ENCODE results near the gene AZIN2.

DNA sequence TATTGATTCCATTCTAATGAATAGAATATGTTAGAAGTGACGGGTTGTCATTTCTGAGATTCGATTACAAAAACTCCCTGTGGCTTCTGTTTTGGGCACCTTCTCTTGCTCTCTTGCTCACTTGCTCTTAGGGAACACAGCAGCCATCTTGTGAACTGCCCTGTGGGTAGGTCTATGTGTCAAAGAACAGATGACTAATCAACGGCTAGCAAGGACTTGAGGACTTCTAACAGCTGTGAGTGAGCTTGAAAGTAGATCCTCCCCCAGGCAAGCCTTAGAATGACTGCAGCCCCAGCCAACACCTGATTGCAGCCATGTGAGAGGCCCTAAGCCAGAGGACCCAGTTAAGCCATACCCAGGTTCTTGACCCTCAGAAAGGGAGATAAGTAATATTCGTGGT is 49.3 kb downstream of the AZIN2 start:
- TF ChIP-seq, protein P1, sequence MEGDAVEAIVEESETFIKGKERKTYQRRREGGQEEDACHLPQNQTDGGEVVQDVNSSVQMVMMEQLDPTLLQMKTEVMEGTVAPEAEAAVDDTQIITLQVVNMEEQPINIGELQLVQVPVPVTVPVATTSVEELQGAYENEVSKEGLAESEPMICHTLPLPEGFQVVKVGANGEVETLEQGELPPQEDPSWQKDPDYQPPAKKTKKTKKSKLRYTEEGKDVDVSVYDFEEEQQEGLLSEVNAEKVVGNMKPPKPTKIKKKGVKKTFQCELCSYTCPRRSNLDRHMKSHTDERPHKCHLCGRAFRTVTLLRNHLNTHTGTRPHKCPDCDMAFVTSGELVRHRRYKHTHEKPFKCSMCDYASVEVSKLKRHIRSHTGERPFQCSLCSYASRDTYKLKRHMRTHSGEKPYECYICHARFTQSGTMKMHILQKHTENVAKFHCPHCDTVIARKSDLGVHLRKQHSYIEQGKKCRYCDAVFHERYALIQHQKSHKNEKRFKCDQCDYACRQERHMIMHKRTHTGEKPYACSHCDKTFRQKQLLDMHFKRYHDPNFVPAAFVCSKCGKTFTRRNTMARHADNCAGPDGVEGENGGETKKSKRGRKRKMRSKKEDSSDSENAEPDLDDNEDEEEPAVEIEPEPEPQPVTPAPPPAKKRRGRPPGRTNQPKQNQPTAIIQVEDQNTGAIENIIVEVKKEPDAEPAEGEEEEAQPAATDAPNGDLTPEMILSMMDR (IDR thresholded peaks at IDR 0.05): no peak
- TF ChIP-seq POLR2A (IDR thresholded peaks at IDR 0.05; ENCODE audit: low read depth) (no peak), POLR2AphosphoS5 (IDR thresholded peaks at IDR 0.05) (no peak), EP300 (IDR thresholded peaks at IDR 0.05) (no peak)

All from esophagus muscularis mucosa (tissue), 4 donors.